Ectodermal cell (in vitro differentiated cells): Measurements from ENCODE around the gene MXD3.

ENCODE experiments used
- H3K27ac ChIP-seq: 2 replicates; pipeline ENCODE4 v1.7.0; 2013; ENCODE audit warnings: mild to moderate bottlenecking, low read depth, low read length; ENCODE audit not compliant: insufficient read depth, poor library complexity, severe bottlenecking
- H3K27me3 ChIP-seq: 2 replicates; pipeline ENCODE4 v1.7.0; 2013; ENCODE audit warnings: mild to moderate bottlenecking, low read length; ENCODE audit not compliant: insufficient read depth, control insufficient read depth, poor library complexity, severe bottlenecking
- H3K36me3 ChIP-seq: one replicate; pipeline ENCODE4 v1.7.0; 2013; ENCODE audit warnings: low read length; ENCODE audit not compliant: control insufficient read depth, insufficient read depth
- H3K4me1 ChIP-seq: one replicate; pipeline ENCODE4 v1.7.0; 2013; ENCODE audit warnings: low read length; ENCODE audit not compliant: control insufficient read depth, insufficient read depth
- H3K4me3 ChIP-seq: 2 replicates; pipeline ENCODE4 v1.7.0; 2013; ENCODE audit warnings: low read depth, low read length, control low read depth; ENCODE audit not compliant: insufficient read depth
- H3K9me3 ChIP-seq: 2 replicates; pipeline ENCODE4 v1.7.0; 2013; ENCODE audit warnings: mild to moderate bottlenecking, low read length, moderate library complexity; ENCODE audit not compliant: control insufficient read depth
- WGBS, 2 experiments: methylation state at CpG; one replicate each; pipeline ENCODE4 v1.1.7; 2013; ENCODE audit warnings: missing lambda C conversion rate in 2 of 2; 5-methylcytosine and 5-hydroxymethylcytosine counted together

The MXD3 gene

GRCh38 chr5:177334155-177334551 lies 22.5 kb upstream of the MXD3 start:
- H3K36me3 ChIP-seq = peaks cover 30% of the 10 kb centered on the region
- H3K9me3 ChIP-seq = no peaks in the 10 kb centered on the region
- no peaks in the 10 kb centered on the region for H3K27me3 ChIP-seq
- 95 to 96% methylated on average over 15 of the region's 15 CpGs for WGBS, 2 experiments
- no peak overlapping the region for H3K27ac ChIP-seq
- H3K4me3 ChIP-seq = no peak overlapping the region
- no peaks in the 10 kb centered on the region for H3K4me1 ChIP-seq

DNA sequence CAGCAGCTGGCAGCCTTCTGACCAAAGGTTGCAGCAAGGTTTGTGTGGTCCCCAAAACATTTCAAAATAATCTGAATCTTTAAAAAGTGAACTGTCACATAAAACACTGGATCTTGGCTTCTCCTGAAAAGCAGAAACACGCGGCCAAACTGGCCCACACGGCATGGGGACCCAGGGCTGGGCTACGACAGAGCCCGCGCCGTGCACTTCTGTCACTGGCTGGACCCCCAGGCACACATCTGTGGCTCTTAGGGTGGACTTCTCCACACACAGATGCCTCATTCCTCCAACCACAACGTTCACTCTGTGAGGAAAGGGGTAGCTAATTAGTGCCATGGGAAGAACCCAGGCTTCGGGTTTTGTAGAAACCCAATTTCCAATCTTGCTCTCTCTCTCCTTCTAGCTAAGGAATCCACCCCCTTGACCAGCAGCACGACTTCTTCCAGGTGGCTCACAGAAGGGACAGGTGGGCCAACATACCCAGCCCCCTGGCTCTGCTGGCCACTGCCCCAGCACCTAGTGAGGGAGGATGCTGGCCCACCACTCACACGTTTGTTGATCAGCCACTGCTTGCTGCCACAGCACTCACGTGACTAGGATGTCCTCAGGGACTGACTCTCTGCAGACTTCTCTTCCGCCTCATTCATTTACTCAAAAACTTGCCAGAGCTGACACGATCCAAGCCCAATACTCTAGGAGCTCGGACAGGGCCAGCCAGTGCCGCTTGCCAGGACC lies 21.9 kb upstream of the MXD3 start:
- Histone ChIP-seq H3K9me3 (no peaks in the 10 kb centered on the region), H3K4me3 (no peak overlapping the region), H3K27ac (no peak overlapping the region), H3K36me3 (peaks cover 30% of the 10 kb centered on the region), H3K27me3 (no peaks in the 10 kb centered on the region), H3K4me1 (no peaks in the 10 kb centered on the region)
- 95% methylated on average over 15 of the region's 16 CpGs for WGBS, 2 experiments

DNA sequence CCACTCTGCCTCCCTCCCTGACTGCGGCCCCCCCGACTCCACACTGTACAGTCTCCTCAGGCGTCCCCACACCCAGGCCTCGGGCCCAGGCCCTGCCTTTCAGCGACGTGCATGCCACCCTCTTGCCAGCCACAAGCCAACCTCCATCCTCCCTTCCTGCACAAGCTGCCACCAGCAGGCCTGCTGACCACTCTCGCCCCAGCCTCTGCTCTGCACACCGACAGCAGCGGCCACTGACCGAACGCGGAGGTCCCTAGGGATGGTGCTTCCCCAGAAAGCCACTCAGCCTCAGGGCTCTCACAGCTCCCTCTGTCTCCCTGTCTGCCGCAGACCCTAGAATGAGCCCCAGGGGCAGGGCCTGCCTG lies 21.2 kb upstream of the MXD3 start:
- H3K27ac ChIP-seq = no peak overlapping the region
- H3K9me3 ChIP-seq = no peaks in the 10 kb centered on the region
- peaks cover 30% of the 10 kb centered on the region for H3K36me3 ChIP-seq
- H3K4me1 ChIP-seq = no peaks in the 10 kb centered on the region
- 95 to 98% methylated on average over 13 of the region's 13 CpGs for WGBS, 2 experiments
- H3K4me3 ChIP-seq = no peak overlapping the region
- H3K27me3 ChIP-seq = no peaks in the 10 kb centered on the region

DNA sequence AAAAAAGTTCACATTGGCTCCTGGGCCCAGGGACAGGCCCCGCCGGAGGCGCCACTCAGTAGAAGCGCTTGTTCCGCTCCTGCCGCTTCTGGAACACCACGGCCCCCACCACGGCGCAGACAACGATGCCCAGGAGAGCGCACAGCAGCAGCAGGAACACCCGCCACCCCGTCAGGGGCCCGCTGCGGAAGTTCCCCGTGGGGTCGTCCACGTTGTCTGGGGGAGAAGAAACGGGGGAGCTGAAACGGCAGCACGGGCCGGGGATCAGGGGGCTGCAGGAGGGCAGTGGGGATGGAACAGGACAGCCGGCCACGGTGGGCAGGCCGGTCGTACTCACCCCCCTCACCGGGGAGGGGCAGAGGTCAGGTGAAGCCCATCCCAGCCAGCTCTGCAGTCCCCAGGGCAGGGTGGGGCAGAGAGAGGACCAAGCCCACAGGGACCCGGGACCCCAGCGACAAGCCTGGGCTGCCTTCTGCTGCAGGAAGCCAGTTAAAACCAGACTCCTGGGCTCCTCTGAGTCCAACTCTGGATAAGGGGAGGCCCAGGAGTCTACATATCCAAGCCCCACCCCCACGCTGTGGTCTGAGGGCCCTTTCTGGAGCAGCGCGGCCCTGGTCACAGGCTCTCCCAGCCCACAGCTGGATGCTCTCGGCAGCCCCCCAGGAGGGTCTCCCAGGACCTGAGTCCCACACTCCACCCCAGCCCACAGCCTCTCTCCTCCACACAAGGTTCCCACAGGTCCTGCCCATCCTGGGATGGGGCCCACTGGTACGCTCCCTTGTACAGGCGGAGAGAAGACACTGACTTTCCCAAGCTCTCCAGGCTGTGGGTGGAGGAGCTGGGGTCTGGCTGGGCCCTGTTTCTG lies 20.6 kb upstream of the MXD3 start:
- H3K4me1 ChIP-seq = no peaks in the 10 kb centered on the region
- no peak overlapping the region for H3K4me3 ChIP-seq
- H3K36me3 ChIP-seq = peaks cover 27% of the 10 kb centered on the region
- no peaks in the 10 kb centered on the region for H3K27me3 ChIP-seq
- 96% methylated on average over 35 of the region's 35 CpGs for WGBS, 2 experiments
- no peaks in the 10 kb centered on the region for H3K9me3 ChIP-seq
- no peak overlapping the region for H3K27ac ChIP-seq

GRCh38 chr5:177330991-177331842 lies 19.5 kb upstream of the MXD3 start:
- Histone ChIP-seq H3K9me3 (no peaks in the 10 kb centered on the region), H3K4me3 (no peak overlapping the region), H3K4me1 (no peaks in the 10 kb centered on the region), H3K27ac (no peak overlapping the region), H3K27me3 (no peaks in the 10 kb centered on the region), H3K36me3 (peaks cover 17% of the 10 kb centered on the region)
- 94% methylated on average over 27 of the region's 27 CpGs for WGBS, 2 experiments

- Histone ChIP-seq H3K9me3 (no peaks in the 10 kb centered on the region), H3K4me1 (no peaks in the 10 kb centered on the region), H3K36me3 (peaks cover 11% of the 10 kb centered on the region), H3K27me3 (no peaks in the 10 kb centered on the region), H3K27ac (no peak overlapping the region), H3K4me3 (no peak overlapping the region)
- 93 to 94% methylated on average over 6 of the region's 6 CpGs for WGBS, 2 experiments
These were observed 18.2 kb upstream of the MXD3 start for GRCh38 chr5:177329883-177330282.

- Histone ChIP-seq H3K27me3 (no peaks in the 10 kb centered on the region), H3K4me3 (no peak overlapping the region), H3K9me3 (no peaks in the 10 kb centered on the region), H3K36me3 (peaks cover 3% of the 10 kb centered on the region), H3K4me1 (no peaks in the 10 kb centered on the region), H3K27ac (no peak overlapping the region)
- WGBS, 2 experiments = 87 to 88% methylated on average over 18 to 19 of the region's 19 CpGs
These were observed 17.0 kb upstream of the MXD3 start for GRCh38 chr5:177328545-177329231.

- Histone ChIP-seq H3K4me3 (no peak overlapping the region), H3K9me3 (no peaks in the 10 kb centered on the region), H3K27me3 (no peaks in the 10 kb centered on the region), H3K4me1 (no peaks in the 10 kb centered on the region), H3K36me3 (no peaks in the 10 kb centered on the region), H3K27ac (no peak overlapping the region)
- WGBS, 2 experiments = 93% methylated on average over 28 of the region's 28 CpGs
These were observed 16.1 kb upstream of the MXD3 start for GRCh38 chr5:177327539-177328522.

DNA sequence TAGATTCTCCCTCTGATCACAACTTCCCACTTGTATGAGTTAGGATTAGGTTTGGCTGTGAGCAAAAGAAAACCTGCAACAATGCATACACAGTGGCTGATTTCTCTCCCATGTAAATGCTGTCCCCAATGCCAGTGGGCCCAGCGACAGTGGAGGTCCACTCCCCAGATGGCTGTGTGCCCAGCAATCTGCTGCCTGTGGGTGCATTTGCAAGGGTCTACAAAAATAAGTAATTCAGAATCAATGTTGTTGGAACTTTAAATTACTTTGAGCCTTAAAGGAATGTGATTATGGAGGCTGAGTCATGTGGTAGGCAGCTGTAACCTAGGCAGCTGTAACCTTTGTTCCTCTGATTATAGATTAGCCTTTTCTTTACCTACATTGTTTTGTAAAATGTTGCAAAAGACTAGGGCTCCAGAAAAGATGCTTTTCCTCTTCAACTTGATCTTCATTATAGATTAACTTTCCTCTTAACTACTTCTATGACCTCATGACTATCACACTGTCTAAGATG lies 14.2 kb upstream of the MXD3 start:
- no peaks in the 10 kb centered on the region for H3K9me3 ChIP-seq
- H3K27ac ChIP-seq = no peak overlapping the region
- WGBS, 2 experiments = 36 to 68% methylated on average over 1 of the region's 1 CpG
- no peak overlapping the region for H3K4me3 ChIP-seq
- H3K36me3 ChIP-seq = no peaks in the 10 kb centered on the region
- H3K27me3 ChIP-seq = no peaks in the 10 kb centered on the region
- H3K4me1 ChIP-seq = no peaks in the 10 kb centered on the region
